GM12864 (cell line): ENCODE measurements around the gene LRRC32.

Source experiments
- DNase-seq: peaks from one replicate; pipeline ENCODE4 v3.0.0-alpha.2; 2011; ENCODE audit warnings: low read depth
- H3K4me3 ChIP-seq: 2 replicates; pipeline ENCODE4 v1.5.1; 2011; ENCODE audit warnings: mild to moderate bottlenecking, low read depth, low read length, control low read depth
- CTCF ChIP-seq: IDR thresholded peaks from 2 replicates; pipeline ENCODE4 v1.5.1; 2011; ENCODE audit warnings: low read depth, mild to moderate bottlenecking, moderate library complexity, low read length, control low read depth, inconsistent platforms; ENCODE audit errors: missing control alignments

The LRRC32 gene

GRCh38 chr11:76616676-76617552, 53.6 kb downstream of the LRRC32 start:
- TF ChIP-seq CTCF: no peak

GRCh38 chr11:76615950-76616349, 54.6 kb downstream of the LRRC32 start:
- TF ChIP-seq CTCF: no peak
- H3K4me3 ChIP-seq: no peak overlapping the region
- DNase-seq: no peak

More at GRCh38 chr11:76616676-76617552, 53.6 kb downstream of the LRRC32 start:
- H3K4me3 ChIP-seq: no peak overlapping the region
- DNase-seq: no peak

GRCh38 chr11:76614471-76615179, 55.9 kb downstream of the LRRC32 start:
- no peak overlapping the region for H3K4me3 ChIP-seq
- TF ChIP-seq CTCF: no peak
- DNase-seq: no peak

- TF ChIP-seq CTCF: no peak
- no peak for DNase-seq
- H3K4me3 ChIP-seq: no peak overlapping the region
Measured at GRCh38 chr11:76613901-76614300, 56.6 kb downstream of the LRRC32 start.

GRCh38 chr11:76612226-76612625, 58.3 kb downstream of the LRRC32 start:
- no peak overlapping the region for H3K4me3 ChIP-seq
- DNase-seq: no peak
- no peak for TF ChIP-seq CTCF

GRCh38 chr11:76610871-76611475, 59.6 kb downstream of the LRRC32 start:
- DNase-seq: no peak
- no peak for TF ChIP-seq CTCF
- H3K4me3 ChIP-seq: no peak overlapping the region
